HPDE6-E6E7 (cell line): ENCODE data around the gene HSD11B2.

Experiments
- DNase-seq: peaks from one replicate; pipeline ENCODE4 v3.0.0; 2011; ENCODE audit warnings: missing footprints; ENCODE audit errors: extremely low spot score

Gene HSD11B2

GRCh38 chr16:67430977-67431774 is at the start of gene HSD11B2:
Gene HSD11B2, plus strand, starts transcription at chr16:67431121. Its CDS starts 128 bp downstream, at chr16:67431249.
- DNase-seq, result peak; percentile 73

GRCh38 chr16:67383284-67383683 is 47.6 kb upstream of the HSD11B2 start:
- DNase-seq, result no peak

- no peak for DNase-seq
These were observed 46.0 kb upstream of the HSD11B2 start for GRCh38 chr16:67384778-67385510.

- no peak for DNase-seq
These were observed 44.0 kb upstream of the HSD11B2 start for GRCh38 chr16:67386861-67387455.

- DNase-seq, result no peak
These were observed 43.3 kb upstream of the HSD11B2 start for GRCh38 chr16:67387479-67388079.

GRCh38 chr16:67388191-67388590 is 42.7 kb upstream of the HSD11B2 start:
- no peak for DNase-seq

GRCh38 chr16:67388591-67388990 is 42.3 kb upstream of the HSD11B2 start:
- no peak for DNase-seq

- DNase-seq, result no peak
These were observed 40.8 kb upstream of the HSD11B2 start for GRCh38 chr16:67389911-67390815.

GRCh38 chr16:67390816-67391423 is 40.0 kb upstream of the HSD11B2 start:
- DNase-seq, result no peak

- no peak for DNase-seq
These were observed 39.3 kb upstream of the HSD11B2 start for GRCh38 chr16:67391424-67392300.

GRCh38 chr16:67392301-67393059 is 38.4 kb upstream of the HSD11B2 start:
- DNase-seq, result no peak

GRCh38 chr16:67393111-67393787 is 37.7 kb upstream of the HSD11B2 start, which contains the start of gene TPPP3:
Gene TPPP3, minus strand, starts transcription at chr16:67393498. Its CDS starts 2,387 bp downstream, at chr16:67391111.
- DNase-seq, result peak; percentile 79

GRCh38 chr16:67393788-67394154 is 37.1 kb upstream of the HSD11B2 start:
- DNase-seq, result no peak

GRCh38 chr16:67394155-67395104 is 36.5 kb upstream of the HSD11B2 start:
- DNase-seq, result no peak

GRCh38 chr16:67395105-67395457 is 35.8 kb upstream of the HSD11B2 start:
- no peak for DNase-seq

GRCh38 chr16:67395458-67396158 is 35.3 kb upstream of the HSD11B2 start:
- DNase-seq, result no peak
